ENCODE results near the gene KIF12.
"Not testable (repeated sequence)": the region's sequence is repeated elsewhere in the genome, so short reads cannot be mapped to it uniquely, and the experiment has no call there.

The KIF12 gene

GRCh38 chr9:114084282-114085073, 14.6 kb downstream of the KIF12 start:
- DNase-seq (ENCODE audit: low spot score): no peak

GRCh38 chr9:114083666-114084065, 15.4 kb downstream of the KIF12 start:
- DNase-seq (ENCODE audit: low spot score): no peak

GRCh38 chr9:114082763-114083412, 16.2 kb downstream of the KIF12 start:
- DNase-seq (ENCODE audit: low spot score): not testable (repeated sequence)

GRCh38 chr9:114082017-114082762, 16.9 kb downstream of the KIF12 start:
- DNase-seq (ENCODE audit: low spot score): peak; percentile 92

- DNase-seq (ENCODE audit: low spot score): no peak
These were observed 17.6 kb downstream of the KIF12 start for GRCh38 chr9:114081441-114082016.

- DNase-seq (ENCODE audit: low spot score): no peak
These were observed 18.2 kb downstream of the KIF12 start for GRCh38 chr9:114080773-114081440.

GRCh38 chr9:114080195-114080772, 18.8 kb downstream of the KIF12 start:
- no peak for DNase-seq (ENCODE audit: low spot score)

GRCh38 chr9:114078781-114079156, 20.3 kb downstream of the KIF12 start:
- no peak for DNase-seq (ENCODE audit: low spot score)

GRCh38 chr9:114078021-114078780, 20.9 kb downstream of the KIF12 start, which contains the start of gene AMBP:
AMBP (minus strand) TSS chr9:114078300; CDS start chr9:114078209, 91 bp downstream.
- no peak for DNase-seq (ENCODE audit: low spot score)

- no peak for DNase-seq (ENCODE audit: low spot score)
These were observed 21.8 kb downstream of the KIF12 start for GRCh38 chr9:114077162-114077837.

GRCh38 chr9:114076237-114077161, 22.6 kb downstream of the KIF12 start:
- DNase-seq (ENCODE audit: low spot score): no peak

GRCh38 chr9:114075602-114076001, 23.5 kb downstream of the KIF12 start:
- no peak for DNase-seq (ENCODE audit: low spot score)

- DNase-seq (ENCODE audit: low spot score): peak; percentile 52
These were observed 26.6 kb downstream of the KIF12 start for GRCh38 chr9:114072184-114073140.

- no peak for DNase-seq (ENCODE audit: low spot score)
These were observed 27.8 kb downstream of the KIF12 start for GRCh38 chr9:114071197-114071795.

- DNase-seq (ENCODE audit: low spot score): no peak
These were observed 28.6 kb downstream of the KIF12 start for GRCh38 chr9:114070188-114071103.

GRCh38 chr9:114069476-114070187, 29.5 kb downstream of the KIF12 start:
- no peak for DNase-seq (ENCODE audit: low spot score)

Measured in AG20443 (cell line).